NCI-H2029 (cell line): Measurements from ENCODE around the gene CHD1.
"Not testable (repeated sequence)": the region's sequence is repeated elsewhere in the genome, so short reads cannot be mapped to it uniquely, and the experiment has no call there.

ENCODE experiments used
- DNase-seq: peaks from one replicate; lab custom pipeline; 2025; lab: John Stamatoyannopoulos, UW

CHD1 gene

GRCh38 chr5:98928873-98929709 lies at the start of gene CHD1:
TSS of gene CHD1 (minus strand) at chr5:98929007. CDS start at chr5:98926386, 2,621 bp downstream.
- peak; percentile 95 for DNase-seq

- DNase-seq = no peak
These were observed 49.7 kb upstream of the CHD1 start for GRCh38 chr5:98978528-98978927.

- DNase-seq = no peak
These were observed 48.9 kb upstream of the CHD1 start for GRCh38 chr5:98977723-98978122.

GRCh38 chr5:98975682-98976407 lies 47.0 kb upstream of the CHD1 start:
- DNase-seq = no peak

GRCh38 chr5:98975223-98975622 lies 46.4 kb upstream of the CHD1 start:
- DNase-seq = no peak

- DNase-seq = no peak
These were observed 40.6 kb upstream of the CHD1 start for GRCh38 chr5:98969400-98969799.

- DNase-seq = no peak
These were observed 39.3 kb upstream of the CHD1 start for GRCh38 chr5:98968056-98968564.

- no peak for DNase-seq
These were observed 36.4 kb upstream of the CHD1 start for GRCh38 chr5:98965226-98965625.

GRCh38 chr5:98964621-98965020 lies 35.8 kb upstream of the CHD1 start:
- DNase-seq = no peak

GRCh38 chr5:98963019-98963418 lies 34.2 kb upstream of the CHD1 start:
- DNase-seq = no peak

- DNase-seq = no peak
These were observed 33.8 kb upstream of the CHD1 start for GRCh38 chr5:98962587-98962986.

- no peak for DNase-seq
These were observed 33.0 kb upstream of the CHD1 start for GRCh38 chr5:98961665-98962344.

GRCh38 chr5:98957307-98957706 lies 28.5 kb upstream of the CHD1 start:
- DNase-seq = no peak

GRCh38 chr5:98955888-98956287 lies 27.1 kb upstream of the CHD1 start:
- DNase-seq = not testable (repeated sequence)

- not testable (repeated sequence) for DNase-seq
These were observed 26.7 kb upstream of the CHD1 start for GRCh38 chr5:98955471-98955870.

- DNase-seq = no peak
These were observed 25.7 kb upstream of the CHD1 start for GRCh38 chr5:98954392-98955028.

GRCh38 chr5:98942847-98943246 lies 14.0 kb upstream of the CHD1 start:
- no peak for DNase-seq

- DNase-seq = no peak
These were observed 12.5 kb upstream of the CHD1 start for GRCh38 chr5:98941131-98941883.

GRCh38 chr5:98940581-98940980 lies 11.8 kb upstream of the CHD1 start:
- no peak for DNase-seq

- DNase-seq = no peak
These were observed 9.7 kb upstream of the CHD1 start for GRCh38 chr5:98938464-98938863.
